NCI-H187 (cell line): ENCODE measurements around the gene KLHL26.

Experiments used
- DNase-seq, 2 experiments: peaks; one replicate each; lab custom pipeline; 2025; lab: John Stamatoyannopoulos, UW

KLHL26 gene

GRCh38 chr19:18713550-18714117 lies 76.8 kb downstream of the KLHL26 start:
- DNase-seq, result no peak

- DNase-seq, result no peak
Measured at GRCh38 chr19:18715416-18715815, 78.6 kb downstream of the KLHL26 start.

- DNase-seq, result no peak
Measured at GRCh38 chr19:18716857-18717256, 80.0 kb downstream of the KLHL26 start.

GRCh38 chr19:18717601-18718000 lies 80.8 kb downstream of the KLHL26 start:
- no peak for DNase-seq

DNA sequence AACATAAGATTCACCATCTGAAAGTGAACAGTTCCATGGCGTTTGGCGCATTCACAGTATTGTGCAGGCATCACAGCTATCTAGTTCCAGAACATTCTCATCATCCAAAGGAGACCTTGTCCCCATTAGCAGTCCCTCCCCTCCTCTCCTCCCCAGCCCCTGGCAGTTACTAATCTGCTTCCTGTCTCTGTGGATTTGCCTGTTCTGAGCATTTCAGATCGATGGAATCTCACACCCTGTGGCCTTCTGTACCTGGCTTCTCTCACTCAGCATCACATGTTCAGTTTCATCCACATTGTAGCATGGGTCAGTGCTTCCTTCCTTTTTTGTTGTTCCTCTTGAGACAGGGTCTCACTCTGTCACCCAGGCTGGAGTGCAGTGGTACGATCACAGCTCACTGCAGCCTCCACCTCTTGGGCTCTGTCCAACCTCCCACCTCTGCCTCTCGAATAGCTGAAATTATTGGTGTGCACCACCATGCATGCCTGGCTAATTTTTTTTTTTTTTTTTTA lies 81.2 kb downstream of the KLHL26 start:
- no peak for DNase-seq

DNA sequence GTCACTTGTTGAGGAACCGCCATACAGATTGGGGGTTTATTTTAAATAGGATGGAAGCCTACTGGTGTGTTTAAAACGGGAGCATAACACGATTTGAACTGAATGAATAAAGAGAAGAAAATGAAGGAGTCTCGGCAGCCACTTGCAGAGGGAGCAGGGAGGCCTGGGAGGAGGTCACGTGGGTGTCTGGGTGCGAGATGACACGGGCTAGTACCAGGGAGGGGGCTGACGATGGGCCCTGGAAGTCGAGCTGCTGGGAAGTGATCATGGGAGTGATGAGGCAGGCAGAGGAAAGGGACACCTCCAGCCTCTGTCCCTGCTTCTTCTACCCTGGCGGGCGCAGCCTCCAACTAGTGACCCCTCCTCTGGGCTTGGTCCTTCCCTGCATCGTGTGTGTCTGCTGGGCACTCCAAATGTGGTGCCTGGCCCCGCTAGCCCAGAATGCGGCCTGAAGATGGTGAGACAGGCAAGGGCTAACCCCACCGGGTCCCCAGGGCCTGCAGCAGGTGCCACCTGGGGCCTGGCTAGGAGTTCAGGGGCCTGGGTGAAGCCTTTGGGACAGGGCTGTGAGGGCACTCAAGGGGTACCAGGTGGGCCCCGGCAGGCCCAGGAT lies 82.1 kb downstream of the KLHL26 start:
- DNase-seq, result no peak

DNA sequence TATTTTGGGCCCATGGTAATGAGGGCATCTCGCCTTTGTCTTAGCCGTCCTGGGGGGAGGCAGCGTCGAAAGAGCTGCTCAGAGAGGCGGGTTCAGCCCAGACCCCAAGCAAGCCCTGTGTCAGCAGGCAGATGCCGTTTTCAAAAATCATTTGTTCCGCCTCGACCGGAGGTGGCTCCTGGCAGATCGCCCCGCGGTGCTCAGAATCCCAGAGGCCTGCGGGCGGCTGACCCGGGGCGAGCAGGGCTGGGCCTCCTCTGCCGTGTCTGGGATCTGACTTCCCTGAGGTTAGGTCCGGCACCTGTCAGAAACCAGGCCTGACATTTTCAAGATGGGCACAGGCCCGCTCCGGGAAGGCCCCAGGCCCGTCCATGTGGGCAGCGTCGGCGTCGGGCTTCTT lies 82.7 kb downstream of the KLHL26 start:
- DNase-seq, result no peak
